HepG2 (cell line): ENCODE data around the gene SLC16A4. TPM values are rescaled to one million over a fixed set of nuclear protein-coding genes. Genes with fewer than 3 reads are reported as not detected.
A peak's percentile ranks its signal among the peaks of the same experiment; 100 is the strongest.

Experiments
- CERS6 ChIP-seq: sonication (generic); formaldehyde crosslinking; IDR thresholded peaks from 2 replicates; pipeline ENCODE4 v1.5.0; 2020; ENCODE audit warnings: missing genetic modification reagents
- ELF4 ChIP-seq: sonication (generic); formaldehyde crosslinking; IDR thresholded peaks from 2 replicates; pipeline ENCODE4 v1.5.0; 2020; ENCODE audit warnings: missing genetic modification reagents, mild to moderate bottlenecking, moderate library complexity, borderline replicate concordance
- GATAD2A ChIP-seq: IDR thresholded peaks from 2 replicates; pipeline ENCODE4 v1.6.1; 2016
- HMGXB3 ChIP-seq: sonication (generic); formaldehyde crosslinking; IDR thresholded peaks from 2 replicates; pipeline ENCODE4 v1.4.0; 2020; ENCODE audit warnings: missing genetic modification reagents, borderline replicate concordance
- JDP2 ChIP-seq: sonication (generic); formaldehyde crosslinking; IDR thresholded peaks from 2 replicates; pipeline ENCODE4 v1.8.1; 2022; ENCODE audit warnings: missing genetic modification reagents, borderline replicate concordance
- KAT2B ChIP-seq: fragments of 150-350 bp; IDR thresholded peaks from 2 replicates; pipeline ENCODE4 v1.6.1; 2014; ENCODE audit warnings: low read depth, low read length, borderline replicate concordance
- KLF13 ChIP-seq: sonication (generic); formaldehyde crosslinking; IDR thresholded peaks from 2 replicates; pipeline ENCODE4 v1.4.0; 2020; ENCODE audit warnings: mild to moderate bottlenecking, missing genetic modification reagents
- NCOA5 ChIP-seq: sonication (generic); formaldehyde crosslinking; IDR thresholded peaks from 2 replicates; pipeline ENCODE4 v1.4.0; 2020; ENCODE audit warnings: missing genetic modification reagents
- REL ChIP-seq: sonication (generic); formaldehyde crosslinking; conservative IDR thresholded peaks from 2 replicates; pipeline ENCODE4 v1.8.0; 2022; ENCODE audit warnings: mild to moderate bottlenecking, missing genetic modification reagents, moderate library complexity
- SETDB1 ChIP-seq: sonication (generic); formaldehyde crosslinking; IDR thresholded peaks from 2 replicates; pipeline ENCODE4 v1.5.1; 2020; ENCODE audit warnings: missing genetic modification reagents, mild to moderate bottlenecking, borderline replicate concordance
- SMC3 ChIP-seq: IDR thresholded peaks from 2 replicates; pipeline ENCODE4 v1.6.1; 2011; ENCODE audit warnings: low read length, improper control_type of control experiment
- TARDBP ChIP-seq: sonication (generic); formaldehyde crosslinking; IDR thresholded peaks from 2 replicates; pipeline ENCODE4 v1.8.0; 2022; ENCODE audit warnings: mild to moderate bottlenecking, missing genetic modification reagents
- TGIF2 ChIP-seq: IDR thresholded peaks from 2 replicates; pipeline ENCODE4 v1.6.1; 2016; ENCODE audit warnings: control low read depth, missing compliant biosample characterization
- TOPORS ChIP-seq: sonication (generic); formaldehyde crosslinking; IDR thresholded peaks from 2 replicates; pipeline ENCODE4 v1.8.0; 2023; ENCODE audit warnings: mild to moderate bottlenecking, missing genetic modification reagents
- U2AF2 ChIP-seq: fragments of 200-400 bp; formaldehyde crosslinking; IDR thresholded peaks from 2 replicates; pipeline ENCODE4 v1.6.1; 2017; ENCODE audit warnings: low read depth, mild to moderate bottlenecking, low read length
- ZBTB3 ChIP-seq: sonication (generic); formaldehyde crosslinking; IDR thresholded peaks from 2 replicates; pipeline ENCODE4 v1.4.0; 2020; ENCODE audit warnings: low read depth, mild to moderate bottlenecking, moderate library complexity, missing genetic modification reagents, borderline replicate concordance
- ZFP82 ChIP-seq: sonication (generic); formaldehyde crosslinking; IDR thresholded peaks from 2 replicates; pipeline ENCODE4 v1.5.1; 2020; ENCODE audit warnings: mild to moderate bottlenecking, missing genetic modification reagents, borderline replicate concordance
- ZNF282 ChIP-seq: fragments of 450-650 bp; IDR thresholded peaks from 2 replicates; pipeline ENCODE4 v1.6.1; 2018; ENCODE audit not compliant: partially characterized antibody
- ZNF34 ChIP-seq: sonication (generic); formaldehyde crosslinking; IDR thresholded peaks from 2 replicates; pipeline ENCODE4 v1.4.0; 2020; ENCODE audit warnings: mild to moderate bottlenecking, missing genetic modification reagents, borderline replicate concordance
- ZNF562 ChIP-seq: sonication (generic); formaldehyde crosslinking; IDR thresholded peaks from 2 replicates; pipeline ENCODE4 v1.8.0; 2022; ENCODE audit warnings: missing genetic modification reagents, borderline replicate concordance
- ZNF772 ChIP-seq: sonication (generic); formaldehyde crosslinking; IDR thresholded peaks from 2 replicates; pipeline ENCODE4 v1.5.0; 2020; ENCODE audit warnings: mild to moderate bottlenecking, missing genetic modification reagents
- ZNF788 ChIP-seq: sonication (generic); formaldehyde crosslinking; IDR thresholded peaks from 2 replicates; pipeline ENCODE4 v1.5.0; 2020; ENCODE audit warnings: mild to moderate bottlenecking, missing genetic modification reagents, borderline replicate concordance
- ZNF878 ChIP-seq: sonication (generic); formaldehyde crosslinking; IDR thresholded peaks from 2 replicates; pipeline ENCODE4 v1.8.1; 2023; ENCODE audit warnings: mild to moderate bottlenecking, missing genetic modification reagents, moderate library complexity
- ZSCAN25 ChIP-seq: sonication (generic); formaldehyde crosslinking; IDR thresholded peaks from 2 replicates; pipeline ENCODE4 v1.8.0; 2022; ENCODE audit warnings: mild to moderate bottlenecking, missing genetic modification reagents
- polyA plus RNA-seq, 8 experiments: library from polyadenylated mRNA; depleted of rRNA in 3 of 8; stranded (reverse) in 7 of 8; unstranded in 1 of 8; fragments of >200 nt; fragmentation: Illumina TruSeq in 4 of 8; extraction: Trizol in 4 of 8; gene quantifications; 2 replicates each; pipeline versions ENCODE4 v1.2.1 to v1.2.3, GENCODE V29; 2011 to 2016; ENCODE audit warnings: low read depth in 4 of 8, missing spikeins in 1 of 8, mixed read lengths in 1 of 8; ENCODE audit not compliant: insufficient read depth in 1 of 8
- total RNA-seq, 5 experiments: library from RNA; depleted of rRNA; stranded (reverse); fragments of >200 nt; fragmentation: Illumina TruSeq; extraction: Trizol; gene quantifications; 2 replicates each; pipeline ENCODE4 v1.2.3, GENCODE V29; 2016; ENCODE audit warnings: low read depth in 1 of 5

SLC16A4 gene
- total and polyA plus RNA-seq, 2 of the 13 experiments (the other 11 are each of a cell fraction or from before 2014, with no cell fraction given) = 1.1 to 1.5 TPM

DNA sequence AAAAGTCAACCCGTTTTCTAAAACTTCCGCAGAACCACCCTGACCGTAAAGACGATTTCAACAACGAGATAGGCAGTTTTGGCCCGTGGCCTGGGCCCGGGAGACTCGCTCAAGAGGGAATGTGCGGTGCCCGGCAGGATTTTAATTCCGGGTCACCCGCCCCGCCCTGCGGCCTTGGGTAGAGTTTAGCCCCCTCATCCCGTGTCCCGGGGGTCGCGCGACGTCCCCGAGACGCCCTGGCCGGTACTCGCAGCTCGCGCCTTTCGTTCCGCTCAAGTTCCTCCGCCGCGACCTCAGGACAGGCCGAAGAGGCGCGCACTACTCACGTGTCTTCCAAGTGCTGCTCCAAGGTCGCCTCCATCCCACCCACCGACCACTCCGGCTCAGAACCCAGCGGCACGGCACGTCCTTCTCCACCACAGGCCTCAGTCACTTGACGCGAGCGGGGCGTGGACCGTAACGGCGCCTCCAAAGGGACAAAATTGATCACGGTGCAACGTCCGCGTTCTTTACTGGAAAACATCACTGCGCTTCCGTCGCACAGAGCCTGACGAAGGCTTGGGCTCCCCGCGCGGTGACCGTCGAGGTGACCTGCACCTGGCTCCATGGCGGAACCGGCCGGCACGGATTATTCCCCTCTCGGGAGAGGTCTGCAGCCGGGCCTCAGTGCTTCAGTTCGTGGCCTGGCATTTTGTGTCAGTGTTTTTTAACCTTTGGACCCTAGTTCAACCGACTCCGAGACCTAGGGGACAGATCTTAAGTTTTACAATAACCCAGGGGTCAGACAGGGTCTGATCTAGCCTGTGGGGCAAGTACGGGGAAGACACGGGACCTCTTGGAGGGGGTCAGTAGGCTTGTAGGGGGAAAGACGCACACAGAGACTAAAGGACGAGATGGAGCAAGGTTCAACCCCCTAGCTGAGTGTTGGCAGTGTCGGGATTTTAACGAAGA lies 16.7 kb upstream of the SLC16A4 start, which contains the start of gene LAMTOR5 (continued):
- TF ChIP-seq SETDB1 (CRISPR knock-in tag) (no peak), TGIF2 (peak; percentile 84), NCOA5 (0 out of 2 replicates have a peak, but pooled peaks have one; percentile 44), ZSCAN25 (no peak), REL (CRISPR knock-in tag) (peak; percentile 92), ZNF282 (no peak), GATAD2A (CRISPR knock-in tag) (peak; percentile 80), JDP2 (CRISPR knock-in tag) (no peak; the same call in 1 of the 2 replicates), SMC3 (no peak), ZNF772 (CRISPR knock-in tag) (peak; percentile 98), ELF4 (CRISPR knock-in tag) (peak; percentile 32; the same call in 1 of the 2 replicates), KLF13 (peak; percentile 77), ZNF878 (CRISPR knock-in tag) (peak; percentile 85; the same call in 1 of the 2 replicates), CERS6 (CRISPR knock-in tag) (0 out of 2 replicates have a peak, but pooled peaks have one; percentile 7), ZBTB3 (CRISPR knock-in tag) (peak; percentile 85; the same call in 1 of the 2 replicates), ZNF788 (CRISPR knock-in tag) (peak; percentile 99), TOPORS (peak; percentile 66; the same call in 1 of the 2 replicates), HMGXB3 (peak; percentile 91), TARDBP (CRISPR knock-in tag) (peak; percentile 98), U2AF2 (no peak), ZFP82 (CRISPR knock-in tag) (no peak), KAT2B (no peak), ZNF562 (CRISPR knock-in tag) (no peak), ZNF34 (CRISPR knock-in tag) (peak; percentile 90; the same call in 1 of the 2 replicates)
